HL-60 (cell line): ENCODE data around the gene FAM83G.

ENCODE experiments used
- DNase-seq, 2 experiments: peaks; one replicate each; pipeline ENCODE4 v3.0.0-alpha.2; 2010 to 2020; ENCODE audit warnings: low read depth in 1 of 2, low spot score in 1 of 2
- H3K27ac ChIP-seq: fragments of 250-450 bp; sonication (Bioruptor Pico); replicated peaks from 2 replicates; pipeline ENCODE4 v1.5.1; 2020; ENCODE audit warnings: mild to moderate bottlenecking, moderate library complexity
- H3K27me3 ChIP-seq: fragments of 250-450 bp; sonication (Bioruptor Pico); 2 replicates; pipeline ENCODE4 v1.5.1; 2021; ENCODE audit warnings: mild to moderate bottlenecking, moderate library complexity; ENCODE audit not compliant: insufficient read depth, poor library complexity, severe bottlenecking
- H3K4me3 ChIP-seq: replicated peaks from 2 replicates; pipeline ENCODE4 v1.5.1; 2011; ENCODE audit warnings: mild to moderate bottlenecking, control low read depth, low read length; ENCODE audit not compliant: insufficient read depth
- GABPA ChIP-seq: IDR thresholded peaks from 2 replicates; pipeline ENCODE4 v1.6.1; 2012; ENCODE audit warnings: low read depth
- POLR2AphosphoS5 ChIP-seq: IDR thresholded peaks from 2 replicates; pipeline ENCODE4 v1.6.1; 2012; ENCODE audit warnings: low read depth
- SPI1 ChIP-seq: IDR thresholded peaks from 2 replicates; pipeline ENCODE4 v1.6.1; 2012; ENCODE audit warnings: low read depth, mild to moderate bottlenecking, borderline replicate concordance
- TF ChIP-seq, protein P1 (sequence below): IDR thresholded peaks from one replicate; pipeline ENCODE4 v1.5.1; 2011; ENCODE audit warnings: low read length, control low read depth, inconsistent platforms; ENCODE audit not compliant: insufficient read depth
- TF ChIP-seq, protein P2 (sequence below): IDR thresholded peaks from 2 replicates; pipeline ENCODE4 v1.6.1; 2012; ENCODE audit warnings: low read depth; ENCODE audit not compliant: insufficient replicate concordance

Gene FAM83G

DNA sequence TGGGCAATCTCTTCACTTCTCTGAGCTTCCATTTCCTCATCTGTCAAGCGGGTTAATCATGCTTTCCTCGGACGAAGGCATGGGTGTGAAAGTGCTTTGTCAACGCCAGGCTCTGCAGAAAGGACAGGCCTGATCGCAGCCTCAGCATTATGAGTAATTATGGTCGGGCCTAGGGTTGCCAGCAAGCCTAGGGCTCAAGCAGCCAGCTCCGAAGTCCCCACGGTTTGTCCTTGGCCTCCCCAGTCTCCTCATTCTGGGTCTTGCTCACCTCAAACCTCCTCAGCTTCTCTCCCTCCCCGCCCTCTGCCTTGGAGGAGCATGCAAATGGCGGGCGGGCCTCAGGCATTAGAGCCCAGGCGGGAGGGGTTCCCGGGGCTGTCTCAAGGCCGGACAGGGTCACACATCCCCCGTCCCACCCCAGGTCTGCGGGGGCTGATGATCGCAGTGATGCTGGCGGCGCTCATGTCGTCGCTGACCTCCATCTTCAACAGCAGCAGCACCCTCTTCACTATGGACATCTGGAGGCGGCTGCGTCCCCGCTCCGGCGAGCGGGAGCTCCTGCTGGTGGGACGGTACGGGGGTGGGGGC lies 10.2 kb upstream of the FAM83G start:
- no peak for DNase-seq
- H3K4me3 ChIP-seq: no peak overlapping the region
- no peak overlapping the region for H3K27ac ChIP-seq
- TF ChIP-seq, protein P1, sequence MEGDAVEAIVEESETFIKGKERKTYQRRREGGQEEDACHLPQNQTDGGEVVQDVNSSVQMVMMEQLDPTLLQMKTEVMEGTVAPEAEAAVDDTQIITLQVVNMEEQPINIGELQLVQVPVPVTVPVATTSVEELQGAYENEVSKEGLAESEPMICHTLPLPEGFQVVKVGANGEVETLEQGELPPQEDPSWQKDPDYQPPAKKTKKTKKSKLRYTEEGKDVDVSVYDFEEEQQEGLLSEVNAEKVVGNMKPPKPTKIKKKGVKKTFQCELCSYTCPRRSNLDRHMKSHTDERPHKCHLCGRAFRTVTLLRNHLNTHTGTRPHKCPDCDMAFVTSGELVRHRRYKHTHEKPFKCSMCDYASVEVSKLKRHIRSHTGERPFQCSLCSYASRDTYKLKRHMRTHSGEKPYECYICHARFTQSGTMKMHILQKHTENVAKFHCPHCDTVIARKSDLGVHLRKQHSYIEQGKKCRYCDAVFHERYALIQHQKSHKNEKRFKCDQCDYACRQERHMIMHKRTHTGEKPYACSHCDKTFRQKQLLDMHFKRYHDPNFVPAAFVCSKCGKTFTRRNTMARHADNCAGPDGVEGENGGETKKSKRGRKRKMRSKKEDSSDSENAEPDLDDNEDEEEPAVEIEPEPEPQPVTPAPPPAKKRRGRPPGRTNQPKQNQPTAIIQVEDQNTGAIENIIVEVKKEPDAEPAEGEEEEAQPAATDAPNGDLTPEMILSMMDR: no peak
- TF ChIP-seq, protein P2, sequence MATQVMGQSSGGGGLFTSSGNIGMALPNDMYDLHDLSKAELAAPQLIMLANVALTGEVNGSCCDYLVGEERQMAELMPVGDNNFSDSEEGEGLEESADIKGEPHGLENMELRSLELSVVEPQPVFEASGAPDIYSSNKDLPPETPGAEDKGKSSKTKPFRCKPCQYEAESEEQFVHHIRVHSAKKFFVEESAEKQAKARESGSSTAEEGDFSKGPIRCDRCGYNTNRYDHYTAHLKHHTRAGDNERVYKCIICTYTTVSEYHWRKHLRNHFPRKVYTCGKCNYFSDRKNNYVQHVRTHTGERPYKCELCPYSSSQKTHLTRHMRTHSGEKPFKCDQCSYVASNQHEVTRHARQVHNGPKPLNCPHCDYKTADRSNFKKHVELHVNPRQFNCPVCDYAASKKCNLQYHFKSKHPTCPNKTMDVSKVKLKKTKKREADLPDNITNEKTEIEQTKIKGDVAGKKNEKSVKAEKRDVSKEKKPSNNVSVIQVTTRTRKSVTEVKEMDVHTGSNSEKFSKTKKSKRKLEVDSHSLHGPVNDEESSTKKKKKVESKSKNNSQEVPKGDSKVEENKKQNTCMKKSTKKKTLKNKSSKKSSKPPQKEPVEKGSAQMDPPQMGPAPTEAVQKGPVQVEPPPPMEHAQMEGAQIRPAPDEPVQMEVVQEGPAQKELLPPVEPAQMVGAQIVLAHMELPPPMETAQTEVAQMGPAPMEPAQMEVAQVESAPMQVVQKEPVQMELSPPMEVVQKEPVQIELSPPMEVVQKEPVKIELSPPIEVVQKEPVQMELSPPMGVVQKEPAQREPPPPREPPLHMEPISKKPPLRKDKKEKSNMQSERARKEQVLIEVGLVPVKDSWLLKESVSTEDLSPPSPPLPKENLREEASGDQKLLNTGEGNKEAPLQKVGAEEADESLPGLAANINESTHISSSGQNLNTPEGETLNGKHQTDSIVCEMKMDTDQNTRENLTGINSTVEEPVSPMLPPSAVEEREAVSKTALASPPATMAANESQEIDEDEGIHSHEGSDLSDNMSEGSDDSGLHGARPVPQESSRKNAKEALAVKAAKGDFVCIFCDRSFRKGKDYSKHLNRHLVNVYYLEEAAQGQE: no peak
- TF ChIP-seq SPI1 (no peak), GABPA (no peak), POLR2AphosphoS5 (no peak)
- H3K27me3 ChIP-seq: no peaks in the 10 kb centered on the region

DNA sequence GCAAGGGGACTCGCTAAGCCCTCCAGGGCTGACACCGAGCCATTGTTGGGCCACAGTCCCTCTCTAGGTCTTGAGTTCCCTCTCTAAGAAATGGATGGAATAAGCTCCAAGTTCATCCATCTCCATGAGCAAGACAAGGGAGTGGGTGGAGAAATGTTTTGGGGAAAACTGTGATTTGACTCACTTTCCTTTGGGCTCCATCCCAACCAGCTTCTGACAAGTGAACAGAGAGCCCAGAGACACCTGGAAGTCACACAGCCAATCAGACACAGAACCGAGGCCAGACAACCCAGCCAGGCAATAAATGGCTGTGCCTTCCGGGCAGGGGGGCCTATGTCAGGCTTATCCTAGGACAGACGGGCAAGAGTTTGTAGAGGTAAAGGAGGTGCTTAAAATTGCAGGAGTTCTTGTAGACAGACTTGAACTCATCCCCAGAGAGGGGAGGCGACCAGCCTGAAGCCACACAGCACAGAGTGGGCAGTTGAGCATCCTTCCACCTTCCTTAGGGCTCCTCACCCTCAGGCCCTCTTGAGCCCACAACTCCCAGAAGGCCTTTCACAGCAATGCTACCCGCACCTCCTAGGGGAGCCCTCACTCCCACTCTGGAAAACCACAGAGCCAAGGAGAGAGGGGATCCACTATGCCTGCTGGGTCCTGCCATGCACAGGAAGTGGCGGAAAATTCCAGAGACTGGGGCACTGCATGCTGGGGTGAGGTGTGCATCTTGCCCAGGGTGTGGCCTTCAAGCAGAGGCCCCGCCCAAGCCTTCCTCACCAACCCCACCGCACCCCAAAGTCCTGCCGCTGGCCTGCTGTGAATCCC lies 9.5 kb upstream of the FAM83G start:
- no peak overlapping the region for H3K4me3 ChIP-seq
- no peaks in the 10 kb centered on the region for H3K27me3 ChIP-seq
- no peak for DNase-seq
- no peak for TF ChIP-seq POLR2AphosphoS5
- TF ChIP-seq SPI1: no peak
- TF ChIP-seq, protein P2: no peak
- TF ChIP-seq GABPA: no peak
- TF ChIP-seq, protein P1: no peak
- H3K27ac ChIP-seq: no peak overlapping the region

DNA sequence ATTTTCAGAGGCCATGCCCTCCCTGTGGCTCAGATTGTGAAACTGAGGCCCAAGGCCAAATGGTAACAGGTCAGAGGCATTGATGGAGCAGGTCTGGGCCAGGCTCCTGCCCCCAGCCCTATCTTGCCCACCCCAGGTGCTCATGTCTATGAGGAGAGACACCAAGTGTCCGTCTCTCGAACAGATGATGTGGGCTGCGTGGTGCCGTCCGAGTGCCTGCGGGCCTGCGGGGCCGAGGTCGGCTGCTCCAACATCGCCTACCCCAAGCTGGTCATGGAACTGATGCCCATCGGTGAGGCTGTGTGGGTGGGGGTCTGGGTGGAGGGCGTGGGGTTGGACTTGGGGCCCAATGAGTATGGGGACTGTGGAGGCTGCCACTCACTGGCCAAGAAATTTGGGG lies 8.7 kb upstream of the FAM83G start:
- Histone ChIP-seq H3K27me3 (no peaks in the 10 kb centered on the region), H3K4me3 (no peak overlapping the region), H3K27ac (no peak overlapping the region)
- no peak for TF ChIP-seq SPI1
- no peak for TF ChIP-seq GABPA
- TF ChIP-seq, protein P1: no peak
- TF ChIP-seq, protein P2: no peak
- no peak for TF ChIP-seq POLR2AphosphoS5
- no peak for DNase-seq
